ENCODE data around the gene FAM174C. TPM values are rescaled to one million over a fixed set of nuclear protein-coding genes. Genes with fewer than 3 reads are reported as not detected.

The FAM174C gene
- total RNA-seq, 1 donor from 2014 or later = 57.6 TPM

DNA sequence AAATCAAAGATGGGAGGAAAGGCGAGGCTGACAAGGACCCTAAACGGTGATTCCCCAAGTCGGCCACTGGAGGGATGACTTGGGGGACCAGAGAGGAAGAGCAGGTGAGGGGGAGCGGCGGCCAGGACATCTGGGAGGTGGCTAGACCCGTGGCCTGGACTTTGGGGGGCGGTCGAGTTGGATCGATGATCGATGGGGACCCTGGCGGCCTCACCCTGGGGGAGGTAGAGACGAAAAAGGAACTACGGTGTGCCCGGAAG is 13.9 kb upstream of the FAM174C start:
- no peak for DNase-seq (ENCODE audit: low spot score)

GRCh38 chr19:1261798-1262622 is 13.3 kb upstream of the FAM174C start:
- DNase-seq (ENCODE audit: low spot score) = peak; percentile 78

GRCh38 chr19:1262623-1263123 is 12.7 kb upstream of the FAM174C start:
- DNase-seq (ENCODE audit: low spot score) = no peak

GRCh38 chr19:1263188-1263587 is 12.1 kb upstream of the FAM174C start:
- DNase-seq (ENCODE audit: low spot score) = no peak

DNA sequence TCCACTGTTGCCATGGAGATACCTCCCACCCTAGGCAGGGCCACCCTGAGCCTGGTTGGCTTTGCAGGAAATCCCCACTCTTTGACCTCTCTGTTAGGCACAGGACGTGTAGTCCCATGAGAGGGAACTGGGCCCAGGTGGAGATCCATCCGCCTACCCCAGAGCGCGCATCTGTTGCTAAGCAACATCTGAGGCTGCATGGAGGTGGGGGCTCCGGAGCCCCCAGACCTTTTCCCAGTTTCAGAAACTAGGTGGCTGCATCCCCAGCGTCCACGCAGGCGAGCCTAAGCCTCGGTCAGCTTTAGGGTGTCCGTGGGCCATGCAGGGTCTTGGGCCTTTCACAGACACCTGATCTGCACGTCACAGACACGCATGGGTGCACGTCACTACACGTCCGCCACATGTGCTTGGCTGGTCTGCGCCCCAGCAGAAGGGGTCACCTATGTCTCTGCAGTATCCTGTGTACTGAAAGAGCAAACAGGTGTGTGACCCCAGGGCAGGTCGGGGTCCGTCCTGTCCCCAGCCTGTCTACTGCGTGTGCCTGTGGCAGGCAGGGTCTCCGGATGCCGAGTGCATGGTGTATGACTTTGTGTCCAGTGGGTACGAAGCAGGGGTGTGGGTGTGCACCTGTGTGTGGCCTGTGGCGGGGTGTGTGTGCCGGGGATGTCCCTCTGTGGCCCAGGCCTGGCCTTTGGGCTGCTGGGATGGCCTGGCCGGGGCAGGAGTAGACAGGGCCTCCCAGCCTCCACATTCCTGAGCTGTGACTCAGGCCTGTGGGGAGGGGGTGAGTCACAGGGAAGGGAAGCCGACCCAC is 10.3 kb upstream of the FAM174C start:
- no peak for DNase-seq (ENCODE audit: low spot score)

DNA sequence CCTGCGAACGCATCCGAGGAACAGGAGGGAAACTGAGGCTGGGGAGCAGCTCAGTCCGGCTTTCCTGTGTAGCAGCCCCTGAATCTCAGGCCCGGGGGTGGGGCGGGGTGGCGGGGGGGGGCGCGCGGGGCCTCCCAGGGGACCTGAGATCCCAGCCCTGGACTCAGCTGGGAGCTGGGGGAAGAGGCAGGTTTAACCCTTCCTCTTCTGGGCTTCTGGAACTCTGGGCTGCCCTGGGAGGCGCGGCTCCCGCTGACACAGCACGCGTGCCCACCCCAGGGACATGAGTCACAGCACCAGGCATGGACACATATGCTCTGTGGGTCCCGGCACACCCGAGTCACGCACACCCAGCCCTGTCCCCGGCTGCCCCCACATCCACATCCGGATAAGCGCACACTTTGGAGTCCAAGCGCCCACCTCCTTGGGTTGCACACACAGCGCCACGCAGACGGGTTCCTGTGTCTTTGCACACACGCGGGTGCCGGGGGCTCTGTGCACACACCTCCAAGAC is 9.7 kb upstream of the FAM174C start:
- no peak for DNase-seq (ENCODE audit: low spot score)

DNA sequence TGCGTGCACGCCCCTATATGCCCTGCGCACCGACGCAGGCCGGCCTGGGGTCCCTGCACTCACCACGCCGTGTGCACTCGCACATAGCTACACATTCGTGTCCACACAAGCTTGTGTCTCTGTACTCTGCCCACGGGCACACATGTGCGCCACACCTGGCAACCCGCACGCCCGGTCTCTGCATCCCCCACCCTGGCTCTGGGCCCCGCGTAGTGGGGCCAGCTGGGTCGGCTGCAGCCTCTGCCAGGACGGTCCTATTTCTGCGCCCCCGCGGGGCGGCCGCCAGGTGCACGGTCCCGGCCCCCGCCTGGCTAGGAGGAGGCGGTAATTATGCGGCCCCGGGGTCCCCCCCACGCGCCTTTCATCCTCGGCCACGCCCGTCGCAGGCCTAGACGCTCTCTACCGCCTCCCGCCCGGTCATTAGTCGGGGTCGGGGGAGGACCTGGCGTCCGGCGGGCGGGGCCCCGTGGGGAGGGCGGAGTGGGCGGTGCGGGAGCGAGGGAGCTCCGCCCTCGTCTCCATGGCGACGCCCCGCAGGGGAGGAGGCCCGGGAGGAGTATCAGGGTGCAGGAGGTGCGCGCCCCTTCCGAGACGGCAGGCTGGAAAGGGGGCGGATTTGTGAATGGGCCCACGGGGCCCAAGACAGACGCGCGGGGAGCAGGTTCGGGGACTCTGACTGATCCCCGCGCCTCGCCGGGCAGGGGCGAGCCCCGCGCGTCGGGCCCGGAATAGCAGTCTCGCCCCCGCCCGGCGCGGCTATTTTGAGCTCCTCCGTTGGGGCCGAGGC is 9.0 kb upstream of the FAM174C start:
- peak; percentile 82 for DNase-seq (ENCODE audit: low spot score)

- peak; percentile 74 for DNase-seq (ENCODE audit: low spot score)
Measured at GRCh38 chr19:1266916-1267476, 8.3 kb upstream of the FAM174C start.

- no peak for DNase-seq (ENCODE audit: low spot score)
Measured at GRCh38 chr19:1267477-1268225, 7.7 kb upstream of the FAM174C start.

DNA sequence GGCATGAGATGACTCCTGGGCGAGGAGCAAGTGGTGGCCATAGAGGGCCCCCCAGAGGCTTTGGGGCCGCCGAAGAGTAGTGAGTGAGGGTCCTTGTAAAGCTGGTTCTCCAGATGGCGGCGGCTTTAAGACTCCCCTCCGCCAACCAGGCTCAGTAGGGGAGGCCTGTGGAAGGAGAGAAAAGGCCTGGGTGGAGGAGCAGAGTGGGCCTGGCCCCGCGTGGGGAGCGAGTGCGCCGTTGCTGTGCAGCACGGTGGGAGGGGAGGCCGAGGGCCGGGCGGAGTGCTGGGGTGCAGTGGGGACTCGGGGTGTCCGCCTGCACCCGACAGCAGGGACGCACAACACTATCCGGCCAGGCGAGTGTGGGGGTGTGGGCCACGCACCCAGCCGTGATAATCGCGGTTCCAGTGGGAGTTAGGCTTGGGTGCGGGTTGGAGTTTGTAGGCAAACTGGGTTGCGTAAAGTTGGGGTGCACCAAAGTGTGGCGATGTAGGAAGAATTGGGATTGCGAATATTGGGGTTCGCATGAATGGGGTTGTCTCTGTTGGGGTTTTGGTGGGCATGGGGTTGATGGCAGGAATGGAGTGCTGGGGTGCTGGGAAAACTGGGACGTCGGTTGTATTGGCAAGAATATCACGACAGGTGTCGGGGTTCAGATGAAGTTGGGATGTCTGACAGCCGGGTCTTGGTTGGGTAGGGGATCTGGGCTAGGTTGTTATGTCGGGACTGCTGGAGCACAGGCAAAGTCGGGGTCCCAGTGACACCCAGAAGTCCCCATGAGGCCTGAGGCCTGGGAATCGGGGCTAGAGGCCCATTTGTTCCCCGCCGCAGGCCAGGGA is 6.9 kb upstream of the FAM174C start:
- no peak for DNase-seq (ENCODE audit: low spot score)

GRCh38 chr19:1269065-1269477 is 6.3 kb upstream of the FAM174C start, which contains the start of gene CIRBP:
Gene CIRBP, plus strand, starts transcription at chr19:1269332. Its CDS starts 1,602 bp downstream, at chr19:1270934.
- peak; percentile 100 for DNase-seq (ENCODE audit: low spot score)

DNA sequence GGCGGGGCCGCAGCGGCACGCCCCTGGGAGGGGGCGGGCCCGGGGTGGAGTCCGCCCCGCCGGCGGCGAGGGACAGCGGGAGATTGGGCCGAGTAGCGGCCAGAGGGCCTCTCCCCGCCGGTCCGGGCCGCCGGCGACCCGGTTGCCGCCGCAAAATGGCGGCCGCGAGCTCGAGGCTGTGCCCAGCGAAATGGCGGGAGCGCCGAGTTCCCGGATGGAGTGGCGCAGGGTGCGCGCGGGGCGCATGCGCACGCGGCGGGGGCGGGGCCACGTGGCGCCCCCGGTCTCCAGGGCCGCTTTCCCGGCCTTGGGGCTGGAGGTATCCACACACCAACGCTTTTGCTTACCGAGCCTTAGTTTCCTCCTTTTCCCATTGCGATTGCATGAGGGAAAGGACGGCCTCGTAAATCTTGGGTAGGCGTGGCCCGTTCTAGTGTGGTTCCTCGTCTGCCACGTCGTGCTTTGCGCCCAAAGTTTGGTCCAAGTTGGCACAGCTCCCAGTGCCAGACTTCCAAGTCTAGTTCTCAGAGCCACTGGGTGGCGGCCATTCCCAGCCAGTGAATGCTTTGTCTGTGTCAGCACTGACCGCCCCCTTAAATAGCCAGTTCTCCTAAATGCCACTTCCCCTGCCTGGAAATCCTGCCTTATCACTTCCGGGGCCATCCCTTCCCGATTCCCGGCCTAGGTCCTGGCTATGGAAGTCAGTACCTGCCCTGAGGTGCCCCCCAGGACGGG is 5.7 kb upstream of the FAM174C start:
- DNase-seq (ENCODE audit: low spot score) = peak; percentile 87

- DNase-seq (ENCODE audit: low spot score) = no peak
Measured at GRCh38 chr19:1270213-1270853, 5.0 kb upstream of the FAM174C start.

DNA sequence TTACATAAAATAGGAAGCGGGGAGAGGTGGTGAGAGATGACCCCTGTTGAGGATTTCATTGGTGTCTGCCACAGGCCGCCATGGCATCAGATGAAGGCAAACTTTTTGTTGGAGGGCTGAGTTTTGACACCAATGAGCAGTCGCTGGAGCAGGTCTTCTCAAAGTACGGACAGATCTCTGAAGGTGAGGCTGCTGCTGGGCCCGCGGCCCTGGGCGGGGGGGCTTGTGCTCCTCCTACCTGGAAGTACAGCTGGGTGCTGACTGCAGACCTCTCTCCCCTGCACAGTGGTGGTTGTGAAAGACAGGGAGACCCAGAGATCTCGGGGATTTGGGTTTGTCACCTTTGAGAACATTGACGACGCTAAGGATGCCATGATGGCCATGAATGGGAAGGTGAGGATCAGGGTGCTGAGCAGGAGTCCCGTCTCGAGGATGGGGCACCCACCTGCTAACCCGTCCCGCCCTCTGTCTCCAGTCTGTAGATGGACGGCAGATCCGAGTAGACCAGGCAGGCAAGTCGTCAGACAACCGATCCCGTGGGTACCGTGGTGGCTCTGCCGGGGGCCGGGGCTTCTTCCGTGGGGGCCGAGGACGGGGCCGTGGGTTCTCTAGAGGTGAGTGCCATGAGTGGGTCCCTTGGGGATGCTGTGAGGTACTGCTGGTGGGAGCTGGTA is 4.3 kb upstream of the FAM174C start:
- DNase-seq (ENCODE audit: low spot score) = no peak

DNA sequence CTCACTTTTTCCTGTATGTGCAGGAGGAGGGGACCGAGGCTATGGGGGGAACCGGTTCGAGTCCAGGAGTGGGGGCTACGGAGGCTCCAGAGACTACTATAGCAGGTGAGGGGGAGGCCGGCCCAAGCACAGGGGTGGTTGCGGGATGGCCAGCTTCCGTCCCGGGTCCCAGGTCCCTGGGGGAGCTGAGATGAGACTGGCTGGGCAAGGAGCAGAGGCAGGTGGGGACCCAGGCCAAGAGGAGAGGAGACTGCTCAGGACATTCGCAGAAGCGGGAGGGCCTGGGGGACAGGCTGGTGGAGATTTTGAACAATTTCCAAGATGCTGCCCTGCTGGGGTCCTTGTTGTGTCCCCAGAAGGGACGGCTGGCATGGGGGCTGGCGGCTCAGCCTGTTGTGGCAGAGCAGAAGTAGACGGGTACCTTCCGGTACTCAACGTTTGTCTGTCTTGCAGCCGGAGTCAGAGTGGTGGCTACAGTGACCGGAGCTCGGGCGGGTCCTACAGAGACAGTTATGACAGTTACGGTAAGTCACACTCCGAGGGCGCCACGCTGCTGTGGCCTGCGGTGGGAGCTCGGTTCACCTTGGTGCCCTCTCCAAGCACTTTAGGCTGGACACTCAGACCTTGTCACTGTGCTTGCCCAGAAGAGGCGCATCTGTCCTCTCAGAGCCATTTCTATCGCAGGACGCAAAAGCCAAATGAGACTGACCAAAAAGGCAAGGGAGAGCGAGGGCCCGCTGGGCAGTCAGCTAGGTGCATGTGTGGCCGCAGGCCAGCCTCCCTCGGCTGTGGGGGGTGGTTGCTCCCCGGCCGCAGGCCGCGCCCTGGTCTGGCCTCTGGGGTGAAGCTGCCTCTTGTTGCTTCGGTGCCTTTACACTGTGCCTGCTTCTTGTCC is 3.6 kb upstream of the FAM174C start:
- DNase-seq (ENCODE audit: low spot score) = no peak

DNA sequence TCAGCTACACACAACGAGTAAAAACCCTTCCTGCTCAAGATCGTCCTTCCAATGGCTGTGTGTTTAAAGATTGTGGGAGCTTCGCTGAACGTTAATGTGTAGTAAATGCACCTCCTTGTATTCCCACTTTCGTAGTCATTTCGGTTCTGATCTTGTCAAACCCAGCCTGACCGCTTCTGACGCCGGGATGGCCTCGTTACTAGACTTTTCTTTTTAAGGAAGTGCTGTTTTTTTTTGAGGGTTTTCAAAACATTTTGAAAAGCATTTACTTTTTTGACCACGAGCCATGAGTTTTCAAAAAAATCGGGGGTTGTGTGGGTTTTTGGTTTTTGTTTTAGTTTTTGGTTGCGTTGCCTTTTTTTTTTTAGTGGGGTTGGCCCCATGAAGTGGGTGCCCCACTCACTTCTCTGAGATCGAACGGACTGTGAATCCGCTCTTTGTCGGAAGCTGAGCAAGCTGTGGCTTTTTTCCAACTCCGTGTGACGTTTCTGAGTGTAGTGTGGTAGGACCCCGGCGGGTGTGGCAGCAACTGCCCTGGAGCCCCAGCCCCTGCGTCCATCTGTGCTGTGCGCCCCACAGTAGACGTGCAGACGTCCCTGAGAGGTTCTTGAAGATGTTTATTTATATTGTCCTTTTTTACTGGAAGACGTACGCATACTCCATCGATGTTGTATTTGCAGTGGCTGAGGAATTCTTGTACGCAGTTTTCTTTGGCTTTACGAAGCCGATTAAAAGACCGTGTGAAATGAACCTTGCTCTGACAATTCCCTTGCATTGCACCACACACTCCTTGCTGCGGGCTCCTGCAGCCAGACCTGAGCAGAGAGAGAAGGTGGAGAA is 2.7 kb upstream of the FAM174C start:
- DNase-seq (ENCODE audit: low spot score) = no peak

Measured in mucosa of gallbladder (tissue), 1 donor.